Epithelial cell of prostate (primary cell): ENCODE results near the gene SGMS1.
A peak's percentile ranks its signal among the peaks of the same experiment; 100 is the strongest.
"Not testable (repeated sequence)": the region's sequence is repeated elsewhere in the genome, so short reads cannot be mapped to it uniquely, and the experiment has no call there.

Experiments
- DNase-seq: peaks from one replicate; pipeline ENCODE4 v3.0.0-alpha.2; 2011; ENCODE audit warnings: low read depth, low spot score
- H3K27ac ChIP-seq: fragments of 450-650 bp; 2 replicates; pipeline ENCODE4 v1.5.1; 2017; ENCODE audit warnings: mild to moderate bottlenecking

Gene SGMS1

GRCh38 chr10:50358925-50359687 lies 264.6 kb downstream of the SGMS1 start:
- DNase-seq = no peak
- H3K27ac ChIP-seq = no peak overlapping the region

DNA sequence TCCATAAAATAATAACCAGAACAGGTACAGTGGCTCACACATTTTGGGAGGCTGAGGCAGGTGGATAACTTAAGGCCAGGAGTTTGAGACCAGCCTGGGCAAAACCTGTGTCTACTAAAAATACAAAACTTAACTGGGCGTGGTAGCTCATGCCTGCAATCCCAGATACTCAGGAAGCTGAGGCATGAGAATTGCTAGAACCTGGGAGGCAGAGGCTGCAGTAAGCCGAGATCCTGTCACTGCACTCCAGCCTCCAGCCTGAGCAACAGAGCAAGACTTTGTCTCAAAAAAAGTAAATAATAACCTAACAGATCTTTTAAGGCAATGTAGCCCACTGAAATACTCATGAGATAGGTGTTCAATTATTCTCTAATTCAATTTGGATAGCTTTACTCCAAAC lies 265.3 kb downstream of the SGMS1 start:
- DNase-seq = no peak
- no peak overlapping the region for H3K27ac ChIP-seq

DNA sequence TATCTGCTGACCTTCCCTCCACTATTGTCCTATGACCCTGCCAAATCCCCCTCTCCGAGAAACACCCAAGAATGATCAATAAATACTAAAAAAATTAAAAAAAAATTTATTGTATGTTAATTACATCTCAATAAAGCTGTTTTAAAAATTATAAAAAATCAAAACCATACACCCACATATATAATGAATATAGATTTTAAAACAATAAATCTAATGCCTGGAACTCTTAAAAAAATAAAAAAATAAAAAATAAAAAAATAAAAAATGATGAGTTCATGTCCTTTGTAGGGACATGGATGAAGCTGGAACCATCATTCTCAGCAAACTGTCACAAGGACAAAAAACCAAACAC lies 267.3 kb downstream of the SGMS1 start:
- not testable (repeated sequence) for H3K27ac ChIP-seq, DNase-seq

- not testable (repeated sequence) for DNase-seq, H3K27ac ChIP-seq
Observed at GRCh38 chr10:50355693-50356480, 267.9 kb downstream of the SGMS1 start.

- no peak for DNase-seq
- no peak overlapping the region for H3K27ac ChIP-seq
Observed at GRCh38 chr10:50351483-50352146, 272.1 kb downstream of the SGMS1 start.

- DNase-seq = no peak
- no peak overlapping the region for H3K27ac ChIP-seq
Observed at GRCh38 chr10:50350366-50350765, 273.4 kb downstream of the SGMS1 start.

DNA sequence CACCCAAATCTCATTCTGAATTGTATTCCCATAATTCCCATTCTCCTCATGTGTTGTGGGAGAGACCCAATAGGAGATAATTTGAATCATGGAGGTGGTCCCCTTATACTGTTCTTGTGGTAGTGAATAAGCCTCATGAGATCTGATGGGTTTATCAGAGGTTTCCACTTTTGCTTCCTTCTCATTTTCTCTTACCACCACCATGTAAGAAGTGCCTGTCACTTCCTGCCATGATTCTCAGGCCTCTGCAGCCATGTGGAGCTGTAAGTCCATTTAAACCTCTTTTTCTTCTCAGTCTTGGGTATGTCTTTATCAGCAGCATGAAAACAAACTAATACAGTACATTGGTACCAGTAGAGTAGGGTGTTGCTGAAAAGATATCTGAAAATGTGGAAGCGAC lies 274.2 kb downstream of the SGMS1 start:
- no peak for DNase-seq
- H3K27ac ChIP-seq = no peak overlapping the region

GRCh38 chr10:50347394-50347802 lies 276.4 kb downstream of the SGMS1 start:
- H3K27ac ChIP-seq = no peak overlapping the region
- DNase-seq = no peak

GRCh38 chr10:50346942-50347341 lies 276.8 kb downstream of the SGMS1 start:
- no peak for DNase-seq
- H3K27ac ChIP-seq = no peak overlapping the region

DNA sequence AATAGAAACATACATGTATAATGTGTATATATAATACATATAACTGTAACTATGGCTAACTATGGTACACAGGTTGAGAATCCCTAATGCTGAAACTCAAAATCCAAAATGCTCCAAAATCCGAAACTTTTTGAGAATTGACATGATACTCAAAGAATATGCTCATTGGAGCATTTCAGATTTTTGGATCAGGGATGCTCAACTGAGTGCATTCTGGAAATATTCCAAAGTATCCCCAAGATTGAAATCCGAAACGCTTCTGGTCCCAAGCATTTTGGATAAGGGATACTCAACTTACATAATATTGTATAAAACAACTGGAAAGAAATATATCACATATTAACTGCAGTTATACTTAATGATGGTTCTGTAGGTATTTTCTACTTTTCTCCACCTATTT lies 278.2 kb downstream of the SGMS1 start:
- no peak for DNase-seq
- H3K27ac ChIP-seq = no peak overlapping the region

DNA sequence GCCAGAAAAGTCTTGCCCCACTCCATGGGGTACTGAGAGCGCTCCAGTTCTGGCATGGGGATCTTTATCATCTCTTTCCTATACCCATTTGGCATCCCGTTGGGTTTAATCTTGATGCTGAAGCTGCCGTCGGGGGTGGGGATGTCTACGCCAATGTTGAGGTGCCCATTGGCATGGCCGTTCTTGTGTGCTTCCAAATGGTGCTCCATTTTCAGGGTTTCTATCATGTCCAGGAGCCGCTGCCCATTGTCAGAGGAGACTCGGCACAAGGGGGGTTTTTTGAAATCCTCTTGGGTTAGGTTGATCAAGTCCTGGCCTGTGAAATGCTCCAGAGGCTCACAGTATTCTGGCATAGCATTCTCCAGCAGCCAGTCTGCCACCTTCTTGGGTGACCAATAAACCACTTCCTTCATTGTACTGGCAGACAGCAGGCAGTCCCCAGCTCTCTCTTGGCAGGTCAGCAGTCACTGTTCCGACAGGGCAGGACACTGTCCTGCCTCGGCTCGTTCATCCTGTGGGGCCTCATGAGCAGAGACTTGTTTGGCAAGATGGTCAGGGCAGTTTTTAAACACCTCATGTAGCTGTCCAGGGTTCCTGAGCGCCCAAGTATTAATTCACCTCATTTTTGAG lies 279.9 kb downstream of the SGMS1 start:
- DNase-seq = no peak
- H3K27ac ChIP-seq = no peak overlapping the region

DNA sequence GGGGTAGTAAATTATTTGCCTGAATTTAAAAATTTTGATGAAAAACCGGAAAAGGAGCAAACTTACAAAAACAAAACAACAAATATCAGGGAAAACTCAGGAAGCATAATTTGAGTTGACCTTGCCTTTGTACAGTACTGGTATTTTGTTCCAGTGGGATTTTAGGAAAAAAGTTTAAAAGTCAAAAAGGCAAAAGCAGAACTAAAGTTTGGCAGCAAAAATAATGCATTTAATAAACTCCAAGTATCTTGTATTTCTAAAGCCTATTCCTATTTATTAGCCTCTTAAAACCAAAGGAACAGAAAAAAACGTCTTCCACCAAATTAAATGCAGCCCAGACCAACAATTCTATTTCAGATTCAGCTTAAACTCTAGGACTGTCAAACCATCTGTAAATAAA lies 281.8 kb downstream of the SGMS1 start:
- no peak for DNase-seq
- no peak overlapping the region for H3K27ac ChIP-seq

DNA sequence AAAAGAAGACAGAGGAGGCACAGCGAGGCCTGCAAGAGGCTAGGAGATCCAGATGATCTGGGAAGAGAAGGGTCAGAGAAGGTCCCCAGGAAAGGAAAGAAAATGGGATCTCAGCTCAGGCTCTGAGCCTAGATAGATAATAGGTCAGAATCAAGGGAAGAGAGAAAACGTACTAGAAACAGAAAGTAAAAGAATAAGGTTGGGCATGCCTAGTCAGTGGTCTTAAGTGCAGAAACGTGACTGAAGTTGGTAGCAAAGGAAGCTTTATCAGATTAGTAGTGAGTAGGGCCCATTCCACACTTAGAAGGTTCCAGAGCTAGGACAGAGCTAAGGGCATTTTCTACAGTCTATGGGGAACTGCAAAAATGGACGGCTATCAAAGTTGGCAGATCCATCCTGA lies 287.6 kb downstream of the SGMS1 start:
- DNase-seq = no peak
- no peak overlapping the region for H3K27ac ChIP-seq

- DNase-seq = no peak
- no peak overlapping the region for H3K27ac ChIP-seq
Observed at GRCh38 chr10:50335397-50335796, 288.4 kb downstream of the SGMS1 start.

DNA sequence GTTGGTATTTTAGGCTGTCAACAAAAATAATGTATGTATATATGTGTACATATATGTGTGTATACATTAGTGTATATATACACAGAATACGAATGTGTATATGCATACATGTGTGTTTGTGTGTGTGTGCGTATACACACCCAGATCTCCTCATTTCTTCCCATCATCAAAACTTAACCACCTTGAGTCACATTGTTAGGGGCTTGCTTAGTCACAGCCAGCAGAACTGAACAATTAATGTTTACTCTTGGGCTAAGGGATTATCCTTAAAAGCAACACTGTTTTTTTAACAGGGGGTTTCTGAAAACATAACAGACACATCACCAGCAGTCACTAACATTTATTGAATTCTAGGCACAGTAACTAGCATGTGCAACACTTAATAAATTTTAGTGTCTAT lies 289.5 kb downstream of the SGMS1 start:
- H3K27ac ChIP-seq = no peak overlapping the region
- DNase-seq = no peak

GRCh38 chr10:50333872-50334271 lies 289.9 kb downstream of the SGMS1 start:
- no peak overlapping the region for H3K27ac ChIP-seq
- no peak for DNase-seq

DNA sequence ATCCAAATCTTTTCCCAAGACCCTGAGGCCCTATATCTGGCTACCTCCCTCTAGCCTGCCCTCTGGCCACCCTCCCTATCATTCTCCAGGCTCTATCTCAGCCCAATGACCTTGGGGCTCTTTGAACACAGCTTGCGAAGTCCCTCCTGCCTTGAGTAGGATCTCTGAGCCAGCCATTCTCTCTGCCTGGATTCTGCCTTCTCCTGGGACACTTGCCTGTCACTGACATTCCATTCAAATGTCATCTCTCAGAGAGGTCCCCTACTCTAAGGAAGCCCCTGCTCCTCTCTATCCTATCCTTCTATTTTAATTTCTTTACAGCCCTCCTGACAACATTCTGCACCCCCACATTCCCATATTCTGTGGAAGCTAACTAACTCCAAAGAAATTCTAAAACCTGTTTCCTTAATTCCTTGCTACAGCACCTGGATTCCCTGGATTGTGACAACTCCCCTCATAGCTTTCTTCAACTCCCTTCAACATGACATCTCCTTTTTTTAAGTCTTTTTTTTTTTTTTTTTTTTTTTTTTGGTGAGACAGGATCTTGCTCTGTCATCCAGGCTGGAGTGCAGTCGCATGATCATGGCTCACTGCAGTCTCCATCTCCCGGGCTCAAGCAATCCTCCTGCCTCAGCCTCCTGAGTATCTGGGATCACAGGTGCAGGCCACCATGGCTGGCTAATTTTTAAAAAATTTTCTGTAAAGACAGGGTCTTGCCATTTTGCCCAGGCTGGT lies 291.5 kb downstream of the SGMS1 start:
- H3K27ac ChIP-seq = no peak overlapping the region
- DNase-seq = no peak

GRCh38 chr10:50331486-50331885 lies 292.3 kb downstream of the SGMS1 start:
- H3K27ac ChIP-seq = no peak overlapping the region
- DNase-seq = no peak

GRCh38 chr10:50326757-50327701 lies 296.7 kb downstream of the SGMS1 start:
- peak overlapping the region; percentile 78 for H3K27ac ChIP-seq
- DNase-seq = no peak
